PFSK-1 (cell line): ENCODE data around the gene HTT.

Source experiments
- FOXP2 ChIP-seq: optimal IDR thresholded peaks from 2 replicates; pipeline ENCODE3; 2011; ENCODE audit warnings: borderline replicate concordance, control low read depth, inconsistent platforms; ENCODE audit not compliant: insufficient read depth; ENCODE audit errors: extremely low read length, extremely low read depth
- POLR2AphosphoS5 ChIP-seq: IDR thresholded peaks from 2 replicates; pipeline ENCODE4 v1.6.1; 2012; ENCODE audit warnings: low read depth, mild to moderate bottlenecking, control low read depth, low read length, moderate library complexity
- SIN3A ChIP-seq: IDR thresholded peaks from 2 replicates; pipeline ENCODE4 v1.6.1; 2012; ENCODE audit warnings: mild to moderate bottlenecking, low read length, moderate library complexity, borderline replicate concordance; ENCODE audit not compliant: insufficient read depth
- TAF1 ChIP-seq: IDR thresholded peaks from 2 replicates; pipeline ENCODE4 v1.6.1; 2012; ENCODE audit warnings: low read length, control low read depth, borderline replicate concordance; ENCODE audit not compliant: insufficient read depth
- TF ChIP-seq, protein P1 (sequence below), 2 experiments: IDR thresholded peaks; 2 replicates each; pipeline versions ENCODE4 v1.6.1 to v1.8.0; 2011 to 2012; ENCODE audit warnings: low read depth in 2 of 2, low read length in 2 of 2, control low read depth in 1 of 2, inconsistent platforms in 1 of 2, mild to moderate bottlenecking in 1 of 2, moderate library complexity in 1 of 2; ENCODE audit not compliant: insufficient read depth in 1 of 2

HTT gene

DNA sequence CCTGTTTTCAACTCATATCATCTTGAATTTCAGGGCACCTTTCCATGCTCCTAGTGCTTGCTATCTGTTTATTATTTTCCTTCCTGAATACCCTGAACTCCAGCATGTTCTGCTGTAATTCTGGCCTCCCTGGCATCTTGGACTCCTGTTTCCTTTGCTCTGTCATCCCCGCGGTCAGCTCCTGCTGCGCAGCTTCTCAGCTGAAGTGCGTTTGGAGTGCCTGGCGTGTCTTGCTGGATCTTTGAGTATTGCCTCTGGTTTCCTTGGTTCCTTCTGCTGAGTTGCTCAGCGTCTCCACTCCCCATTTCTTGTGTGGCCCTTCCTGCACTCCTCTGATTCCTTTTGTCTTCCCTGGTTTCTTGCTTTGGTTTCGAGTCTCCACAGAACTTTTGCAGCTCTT is 84.4 kb downstream of the HTT start:
- TF ChIP-seq TAF1, result no peak
- no peak for TF ChIP-seq POLR2AphosphoS5

GRCh38 chr4:3160438-3160837 is 86.0 kb downstream of the HTT start:
- TF ChIP-seq, protein P1, sequence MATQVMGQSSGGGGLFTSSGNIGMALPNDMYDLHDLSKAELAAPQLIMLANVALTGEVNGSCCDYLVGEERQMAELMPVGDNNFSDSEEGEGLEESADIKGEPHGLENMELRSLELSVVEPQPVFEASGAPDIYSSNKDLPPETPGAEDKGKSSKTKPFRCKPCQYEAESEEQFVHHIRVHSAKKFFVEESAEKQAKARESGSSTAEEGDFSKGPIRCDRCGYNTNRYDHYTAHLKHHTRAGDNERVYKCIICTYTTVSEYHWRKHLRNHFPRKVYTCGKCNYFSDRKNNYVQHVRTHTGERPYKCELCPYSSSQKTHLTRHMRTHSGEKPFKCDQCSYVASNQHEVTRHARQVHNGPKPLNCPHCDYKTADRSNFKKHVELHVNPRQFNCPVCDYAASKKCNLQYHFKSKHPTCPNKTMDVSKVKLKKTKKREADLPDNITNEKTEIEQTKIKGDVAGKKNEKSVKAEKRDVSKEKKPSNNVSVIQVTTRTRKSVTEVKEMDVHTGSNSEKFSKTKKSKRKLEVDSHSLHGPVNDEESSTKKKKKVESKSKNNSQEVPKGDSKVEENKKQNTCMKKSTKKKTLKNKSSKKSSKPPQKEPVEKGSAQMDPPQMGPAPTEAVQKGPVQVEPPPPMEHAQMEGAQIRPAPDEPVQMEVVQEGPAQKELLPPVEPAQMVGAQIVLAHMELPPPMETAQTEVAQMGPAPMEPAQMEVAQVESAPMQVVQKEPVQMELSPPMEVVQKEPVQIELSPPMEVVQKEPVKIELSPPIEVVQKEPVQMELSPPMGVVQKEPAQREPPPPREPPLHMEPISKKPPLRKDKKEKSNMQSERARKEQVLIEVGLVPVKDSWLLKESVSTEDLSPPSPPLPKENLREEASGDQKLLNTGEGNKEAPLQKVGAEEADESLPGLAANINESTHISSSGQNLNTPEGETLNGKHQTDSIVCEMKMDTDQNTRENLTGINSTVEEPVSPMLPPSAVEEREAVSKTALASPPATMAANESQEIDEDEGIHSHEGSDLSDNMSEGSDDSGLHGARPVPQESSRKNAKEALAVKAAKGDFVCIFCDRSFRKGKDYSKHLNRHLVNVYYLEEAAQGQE (IDR thresholded peaks at IDR 0.05; ENCODE audit: insufficient read depth in 1 of 2, low read depth in 2 of 2, low read length in 2 of 2), result no peak
- TF ChIP-seq POLR2AphosphoS5, result no peak
- TF ChIP-seq SIN3A, result no peak
- TF ChIP-seq FOXP2, result no peak
- no peak for TF ChIP-seq TAF1

GRCh38 chr4:3168029-3168428 is 93.5 kb downstream of the HTT start:
- TF ChIP-seq TAF1 (no peak), SIN3A (no peak)
- TF ChIP-seq, protein P1 (IDR thresholded peaks at IDR 0.05; ENCODE audit: insufficient read depth in 1 of 2, low read depth in 2 of 2, low read length in 2 of 2), result no peak

GRCh38 chr4:3174371-3175338 is 100.2 kb downstream of the HTT start:
- no peak for TF ChIP-seq TAF1
- no peak for TF ChIP-seq SIN3A
- TF ChIP-seq, protein P1 (IDR thresholded peaks at IDR 0.05; ENCODE audit: insufficient read depth in 1 of 2, low read depth in 2 of 2, low read length in 2 of 2), result no peak
- TF ChIP-seq POLR2AphosphoS5, result no peak
- no peak for TF ChIP-seq FOXP2

DNA sequence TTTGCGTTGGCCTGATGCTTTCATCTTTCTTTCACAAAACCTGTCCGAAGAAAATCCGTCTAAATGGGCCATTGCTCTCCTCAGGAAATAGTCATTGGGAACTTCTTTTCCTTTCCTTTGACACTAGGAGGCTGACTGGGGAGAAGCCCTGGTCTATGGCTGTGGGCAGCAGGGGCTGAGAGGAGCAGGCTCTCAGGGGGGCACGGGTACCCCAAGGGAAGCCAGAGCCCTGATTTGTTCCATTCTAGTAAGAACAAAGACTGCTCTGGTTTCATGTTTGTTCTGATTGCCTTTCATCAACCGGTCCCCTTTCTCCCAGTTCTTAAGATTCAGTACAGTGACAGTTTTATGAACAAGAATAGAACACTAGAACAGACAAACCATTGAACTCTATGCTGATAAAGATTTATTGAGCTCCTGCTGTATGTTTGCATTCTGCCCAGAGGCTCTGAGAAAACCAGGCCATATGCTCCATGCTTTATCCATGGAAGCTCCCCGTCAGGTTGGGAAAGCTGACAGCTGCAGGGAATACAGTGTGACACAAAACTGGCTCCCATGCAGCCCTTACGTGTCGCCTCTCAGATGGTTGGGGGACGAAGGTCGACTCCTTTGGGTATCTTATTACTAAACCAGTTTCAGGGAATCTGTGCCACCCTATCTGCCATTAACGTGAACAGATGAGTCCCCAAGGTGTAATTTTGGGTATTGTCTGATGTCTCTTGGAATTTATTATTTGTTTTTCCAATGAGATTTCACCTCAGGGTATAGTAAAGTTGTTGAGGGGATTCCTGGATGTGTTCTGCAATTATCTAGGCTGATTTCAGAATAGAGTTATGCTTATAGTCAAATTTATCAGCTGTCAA is 102.1 kb downstream of the HTT start:
- TF ChIP-seq TAF1, result no peak
- TF ChIP-seq SIN3A, result no peak
- no peak for TF ChIP-seq FOXP2
- TF ChIP-seq, protein P1 (IDR thresholded peaks at IDR 0.05; ENCODE audit: insufficient read depth in 1 of 2, low read depth in 2 of 2, low read length in 2 of 2), result no peak
- TF ChIP-seq POLR2AphosphoS5, result no peak
